ENCODE measurements around the gene COG2. TPM values are rescaled to one million over a fixed set of nuclear protein-coding genes. Genes with fewer than 3 reads are reported as not detected.

The COG2 gene
- total and polyA plus RNA-seq, 2 of the 13 experiments (the other 11 are each of a cell fraction or from before 2014, with no cell fraction given), result 16.8 to 36.3 TPM

GRCh38 chr1:230642263-230642959 is at the start of gene COG2 (continued):
- peak; percentile 93; the same call in 1 of the 2 replicates for TF ChIP-seq ZNF598 (CRISPR knock-in tag; IDR thresholded peaks at IDR 0.05; ENCODE audit: borderline replicate concordance)
- TF ChIP-seq, protein P1, sequence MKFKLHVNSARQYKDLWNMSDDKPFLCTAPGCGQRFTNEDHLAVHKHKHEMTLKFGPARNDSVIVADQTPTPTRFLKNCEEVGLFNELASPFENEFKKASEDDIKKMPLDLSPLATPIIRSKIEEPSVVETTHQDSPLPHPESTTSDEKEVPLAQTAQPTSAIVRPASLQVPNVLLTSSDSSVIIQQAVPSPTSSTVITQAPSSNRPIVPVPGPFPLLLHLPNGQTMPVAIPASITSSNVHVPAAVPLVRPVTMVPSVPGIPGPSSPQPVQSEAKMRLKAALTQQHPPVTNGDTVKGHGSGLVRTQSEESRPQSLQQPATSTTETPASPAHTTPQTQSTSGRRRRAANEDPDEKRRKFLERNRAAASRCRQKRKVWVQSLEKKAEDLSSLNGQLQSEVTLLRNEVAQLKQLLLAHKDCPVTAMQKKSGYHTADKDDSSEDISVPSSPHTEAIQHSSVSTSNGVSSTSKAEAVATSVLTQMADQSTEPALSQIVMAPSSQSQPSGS (CRISPR knock-in tag; IDR thresholded peaks at IDR 0.05), result peak; percentile 87
- peak; percentile 82 for TF ChIP-seq ZSCAN29 (CRISPR knock-in tag; conservative IDR thresholded peaks at IDR 0.05)
- no peak; the same call in 1 of the 2 replicates for TF ChIP-seq ZBTB42 (CRISPR knock-in tag; IDR thresholded peaks at IDR 0.05)
- TF ChIP-seq, protein P2, sequence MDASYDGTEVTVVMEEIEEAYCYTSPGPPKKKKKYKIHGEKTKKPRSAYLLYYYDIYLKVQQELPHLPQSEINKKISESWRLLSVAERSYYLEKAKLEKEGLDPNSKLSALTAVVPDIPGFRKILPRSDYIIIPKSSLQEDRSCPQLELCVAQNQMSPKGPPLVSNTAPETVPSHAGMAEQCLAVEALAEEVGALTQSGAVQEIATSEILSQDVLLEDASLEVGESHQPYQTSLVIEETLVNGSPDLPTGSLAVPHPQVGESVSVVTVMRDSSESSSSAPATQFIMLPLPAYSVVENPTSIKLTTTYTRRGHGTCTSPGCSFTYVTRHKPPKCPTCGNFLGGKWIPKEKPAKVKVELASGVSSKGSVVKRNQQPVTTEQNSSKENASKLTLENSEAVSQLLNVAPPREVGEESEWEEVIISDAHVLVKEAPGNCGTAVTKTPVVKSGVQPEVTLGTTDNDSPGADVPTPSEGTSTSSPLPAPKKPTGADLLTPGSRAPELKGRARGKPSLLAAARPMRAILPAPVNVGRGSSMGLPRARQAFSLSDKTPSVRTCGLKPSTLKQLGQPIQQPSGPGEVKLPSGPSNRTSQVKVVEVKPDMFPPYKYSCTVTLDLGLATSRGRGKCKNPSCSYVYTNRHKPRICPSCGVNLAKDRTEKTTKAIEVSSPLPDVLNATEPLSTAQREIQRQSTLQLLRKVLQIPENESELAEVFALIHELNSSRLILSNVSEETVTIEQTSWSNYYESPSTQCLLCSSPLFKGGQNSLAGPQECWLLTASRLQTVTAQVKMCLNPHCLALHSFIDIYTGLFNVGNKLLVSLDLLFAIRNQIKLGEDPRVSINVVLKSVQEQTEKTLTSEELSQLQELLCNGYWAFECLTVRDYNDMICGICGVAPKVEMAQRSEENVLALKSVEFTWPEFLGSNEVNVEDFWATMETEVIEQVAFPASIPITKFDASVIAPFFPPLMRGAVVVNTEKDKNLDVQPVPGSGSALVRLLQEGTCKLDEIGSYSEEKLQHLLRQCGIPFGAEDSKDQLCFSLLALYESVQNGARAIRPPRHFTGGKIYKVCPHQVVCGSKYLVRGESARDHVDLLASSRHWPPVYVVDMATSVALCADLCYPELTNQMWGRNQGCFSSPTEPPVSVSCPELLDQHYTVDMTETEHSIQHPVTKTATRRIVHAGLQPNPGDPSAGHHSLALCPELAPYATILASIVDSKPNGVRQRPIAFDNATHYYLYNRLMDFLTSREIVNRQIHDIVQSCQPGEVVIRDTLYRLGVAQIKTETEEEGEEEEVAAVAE (CRISPR knock-in tag; IDR thresholded peaks at IDR 0.05; ENCODE audit: borderline replicate concordance), result peak; percentile 89; the same call in 1 of the 2 replicates
- TF ChIP-seq SRSF9 (IDR thresholded peaks at IDR 0.05; ENCODE audit: borderline replicate concordance, insufficient read depth, low read depth, low read length, poor library complexity, severe bottlenecking), result no peak
- TF ChIP-seq, protein P3, sequence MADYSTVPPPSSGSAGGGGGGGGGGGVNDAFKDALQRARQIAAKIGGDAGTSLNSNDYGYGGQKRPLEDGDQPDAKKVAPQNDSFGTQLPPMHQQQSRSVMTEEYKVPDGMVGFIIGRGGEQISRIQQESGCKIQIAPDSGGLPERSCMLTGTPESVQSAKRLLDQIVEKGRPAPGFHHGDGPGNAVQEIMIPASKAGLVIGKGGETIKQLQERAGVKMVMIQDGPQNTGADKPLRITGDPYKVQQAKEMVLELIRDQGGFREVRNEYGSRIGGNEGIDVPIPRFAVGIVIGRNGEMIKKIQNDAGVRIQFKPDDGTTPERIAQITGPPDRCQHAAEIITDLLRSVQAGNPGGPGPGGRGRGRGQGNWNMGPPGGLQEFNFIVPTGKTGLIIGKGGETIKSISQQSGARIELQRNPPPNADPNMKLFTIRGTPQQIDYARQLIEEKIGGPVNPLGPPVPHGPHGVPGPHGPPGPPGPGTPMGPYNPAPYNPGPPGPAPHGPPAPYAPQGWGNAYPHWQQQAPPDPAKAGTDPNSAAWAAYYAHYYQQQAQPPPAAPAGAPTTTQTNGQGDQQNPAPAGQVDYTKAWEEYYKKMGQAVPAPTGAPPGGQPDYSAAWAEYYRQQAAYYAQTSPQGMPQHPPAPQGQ (CRISPR knock-in tag; IDR thresholded peaks at IDR 0.05; ENCODE audit: borderline replicate concordance), result peak; percentile 27; the same call in 1 of the 2 replicates
- peak; percentile 66; the same call in 1 of the 2 replicates for TF ChIP-seq BRCA1 (CRISPR knock-in tag; IDR thresholded peaks at IDR 0.05)
- TF ChIP-seq ZNF121 (CRISPR knock-in tag; IDR thresholded peaks at IDR 0.05), result 0 out of 2 replicates have a peak, but pooled peaks have one; percentile 21
- peak; percentile 71 for TF ChIP-seq POLR2AphosphoS5 (IDR thresholded peaks at IDR 0.05; ENCODE audit: low read depth, low read length)
- no peak for TF ChIP-seq ZNF570 (CRISPR knock-in tag; IDR thresholded peaks at IDR 0.05; ENCODE audit: borderline replicate concordance)
- TF ChIP-seq, protein P4, sequence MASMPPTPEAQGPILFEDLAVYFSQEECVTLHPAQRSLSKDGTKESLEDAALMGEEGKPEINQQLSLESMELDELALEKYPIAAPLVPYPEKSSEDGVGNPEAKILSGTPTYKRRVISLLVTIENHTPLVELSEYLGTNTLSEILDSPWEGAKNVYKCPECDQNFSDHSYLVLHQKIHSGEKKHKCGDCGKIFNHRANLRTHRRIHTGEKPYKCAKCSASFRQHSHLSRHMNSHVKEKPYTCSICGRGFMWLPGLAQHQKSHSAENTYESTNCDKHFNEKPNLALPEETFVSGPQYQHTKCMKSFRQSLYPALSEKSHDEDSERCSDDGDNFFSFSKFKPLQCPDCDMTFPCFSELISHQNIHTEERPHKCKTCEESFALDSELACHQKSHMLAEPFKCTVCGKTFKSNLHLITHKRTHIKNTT (CRISPR knock-in tag; IDR thresholded peaks at IDR 0.05), result no peak
- TF ChIP-seq SMARCC2 (IDR thresholded peaks at IDR 0.05), result no peak
- peak; percentile 93 for TF ChIP-seq HNF1B (CRISPR knock-in tag; IDR thresholded peaks at IDR 0.05)
- peak; percentile 58; the same call in 1 of the 2 replicates for TF ChIP-seq GTF3A (CRISPR knock-in tag; conservative IDR thresholded peaks at IDR 0.05)
- no peak; the same call in 1 of the 2 replicates for TF ChIP-seq FOXC1 (CRISPR knock-in tag; IDR thresholded peaks at IDR 0.05; ENCODE audit: borderline replicate concordance)
- peak; percentile 48; the same call in 1 of the 2 replicates for TF ChIP-seq FOSL2 (CRISPR knock-in tag; IDR thresholded peaks at IDR 0.05)
- TF ChIP-seq ZNF558 (CRISPR knock-in tag; IDR thresholded peaks at IDR 0.05; ENCODE audit: borderline replicate concordance), result peak; percentile 74; the same call in 1 of the 2 replicates
